Medulla oblongata (tissue), 1 donor: ENCODE results near the gene IL1B.
"Not testable (repeated sequence)": the region's sequence is repeated elsewhere in the genome, so short reads cannot be mapped to it uniquely, and the experiment has no call there.

Experiments
- DNase-seq: peaks from one replicate; pipeline ENCODE4 v3.0.0-alpha.2; 2015; ENCODE audit errors: extremely low spot score

The IL1B gene

DNA sequence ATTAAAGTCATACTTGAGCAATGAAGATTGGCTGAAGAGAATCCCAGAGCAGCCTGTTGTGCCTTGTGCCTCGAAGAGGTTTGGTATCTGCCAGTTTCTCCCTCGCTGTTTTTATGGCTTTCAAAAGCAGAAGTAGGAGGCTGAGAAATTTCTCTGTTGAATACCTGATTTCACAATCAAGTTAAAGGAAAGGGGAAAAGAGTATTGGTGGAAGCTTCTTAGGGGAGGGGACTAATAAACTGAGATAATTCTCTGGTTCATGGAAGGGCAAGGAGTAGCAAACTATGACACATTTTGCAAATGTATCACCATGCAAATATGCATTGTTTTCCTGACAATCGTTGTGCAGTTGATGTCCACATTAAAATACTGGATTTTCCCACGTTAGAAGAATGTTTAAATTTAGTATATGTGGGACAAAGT is at the start of gene IL1B:
Gene IL1B, minus strand, starts transcription at position 85 of the 423 bp plus-strand sequence. CDS start 550 bp downstream, outside the sequence.
- DNase-seq, result peak; percentile 79

DNA sequence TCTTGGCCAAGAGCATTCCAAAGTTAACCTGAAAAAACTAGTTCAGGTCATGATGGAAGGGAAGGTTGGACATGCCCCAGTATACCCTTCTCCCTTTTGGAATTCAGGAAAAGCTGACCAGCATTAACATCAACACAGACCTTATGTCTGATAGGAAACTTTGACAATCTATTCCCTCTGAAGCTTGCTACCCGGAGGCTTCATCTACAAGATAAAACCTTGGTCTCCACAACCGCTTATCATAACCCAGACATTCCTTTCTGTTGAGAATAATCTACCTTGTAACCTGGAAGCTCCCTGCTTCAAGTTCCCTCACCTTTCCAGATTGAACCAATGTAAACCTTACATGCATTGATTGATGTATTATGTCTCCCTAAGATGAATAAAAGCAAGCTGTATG is 49.7 kb upstream of the IL1B start:
- DNase-seq, result no peak

DNA sequence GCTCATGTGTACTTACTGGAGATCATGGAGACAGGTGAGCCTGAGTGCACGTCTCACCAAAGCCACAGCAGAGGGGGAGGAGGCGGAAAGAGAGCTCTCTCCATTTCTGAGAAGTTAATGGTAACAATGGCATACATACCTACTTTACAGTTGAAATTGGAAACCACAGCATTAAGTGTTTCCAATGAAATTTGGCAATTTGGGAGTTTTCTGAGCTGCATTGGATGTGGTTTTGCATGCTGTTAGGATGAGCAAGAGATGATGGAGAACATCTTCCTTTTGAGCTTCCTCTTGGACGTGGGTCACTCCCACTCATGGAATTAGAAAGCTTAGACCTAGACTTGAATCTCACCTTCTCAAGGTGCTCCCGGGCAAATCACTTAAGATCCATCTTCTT is 48.9 kb upstream of the IL1B start:
- no peak for DNase-seq

DNA sequence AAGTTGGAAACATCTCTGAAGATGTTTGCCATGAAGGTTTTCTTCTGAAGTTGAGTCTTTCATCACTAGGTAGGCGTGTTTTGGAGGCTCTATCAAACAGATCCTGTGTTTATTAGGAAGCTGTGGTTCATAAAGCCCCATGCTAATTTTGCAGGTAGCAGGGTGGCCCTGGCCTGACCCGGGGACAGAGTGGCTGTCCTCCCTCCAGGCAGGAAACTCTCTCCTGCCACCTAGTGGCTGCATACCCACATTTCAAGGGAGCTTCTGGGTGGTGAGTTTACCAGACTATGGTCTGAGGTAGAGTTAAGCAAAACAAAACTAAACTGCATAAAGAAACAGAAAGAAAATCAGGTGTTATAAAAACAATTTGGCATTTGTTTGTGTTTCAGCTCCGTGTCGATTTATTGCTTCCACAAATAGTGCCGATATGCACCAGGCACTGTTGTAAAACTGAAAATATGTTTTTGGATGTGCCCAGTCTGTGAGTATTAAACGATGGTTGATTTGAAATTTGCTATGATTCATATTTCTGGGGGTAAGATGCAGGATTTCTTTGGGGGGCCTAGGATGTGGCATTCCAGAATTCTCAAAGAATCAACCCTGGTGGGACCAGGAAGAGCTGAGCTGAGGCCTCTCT is 48.4 kb upstream of the IL1B start:
- DNase-seq, result peak; percentile 43

DNA sequence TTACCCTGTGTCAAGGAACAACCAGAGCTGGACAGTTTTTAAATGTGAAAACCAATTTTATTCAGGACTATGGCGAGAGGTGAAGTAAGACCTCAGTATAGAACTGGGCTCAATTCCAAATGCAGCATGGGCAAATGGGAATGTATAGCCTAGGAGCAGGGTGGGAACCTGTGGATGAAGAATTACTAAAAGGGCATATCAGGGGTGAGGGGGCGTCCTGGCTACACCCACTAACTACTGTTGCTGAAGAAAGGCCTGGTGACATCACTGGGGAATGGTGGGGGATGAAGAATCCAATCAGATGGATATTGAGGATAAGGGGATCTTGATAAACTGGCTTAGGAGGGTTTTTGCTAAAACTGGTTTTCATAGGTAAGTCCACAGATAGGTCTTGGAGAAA is 47.1 kb upstream of the IL1B start:
- no peak for DNase-seq

DNA sequence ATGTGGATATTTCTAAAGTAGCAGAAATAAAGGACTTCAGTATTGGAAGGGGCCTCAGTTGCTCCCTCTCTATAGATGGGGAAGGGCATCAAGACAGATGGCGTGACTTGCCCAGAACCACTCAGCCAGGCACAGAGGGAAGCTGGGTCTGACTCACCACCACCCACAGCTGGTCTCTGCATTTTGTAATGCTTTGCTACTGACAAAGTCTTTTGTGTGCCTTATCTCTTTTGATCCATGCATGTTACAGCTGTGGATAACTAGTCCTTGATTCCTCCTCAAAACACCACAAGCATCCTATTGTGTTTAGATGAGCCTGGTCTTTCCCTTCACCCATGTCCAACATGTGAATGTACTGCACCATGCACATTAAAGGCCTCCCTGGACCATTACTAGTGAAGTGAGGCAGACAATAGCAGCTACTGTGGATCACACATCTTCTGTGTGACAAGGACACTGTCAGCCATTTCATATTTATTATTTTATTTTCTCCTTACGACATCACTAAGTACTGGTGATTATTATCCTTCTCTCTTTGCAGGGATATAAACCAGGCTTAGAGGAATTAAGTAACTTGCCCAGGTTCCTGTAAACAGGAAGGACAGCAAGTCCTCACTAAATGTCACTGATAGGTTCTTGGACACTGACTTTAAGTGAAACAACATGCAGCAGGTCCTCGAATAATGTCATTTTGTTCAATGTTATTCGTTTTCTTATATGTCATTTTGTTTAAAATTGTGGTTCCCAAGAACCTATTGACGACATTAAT is 44.8 kb upstream of the IL1B start:
- peak; percentile 29 for DNase-seq

DNA sequence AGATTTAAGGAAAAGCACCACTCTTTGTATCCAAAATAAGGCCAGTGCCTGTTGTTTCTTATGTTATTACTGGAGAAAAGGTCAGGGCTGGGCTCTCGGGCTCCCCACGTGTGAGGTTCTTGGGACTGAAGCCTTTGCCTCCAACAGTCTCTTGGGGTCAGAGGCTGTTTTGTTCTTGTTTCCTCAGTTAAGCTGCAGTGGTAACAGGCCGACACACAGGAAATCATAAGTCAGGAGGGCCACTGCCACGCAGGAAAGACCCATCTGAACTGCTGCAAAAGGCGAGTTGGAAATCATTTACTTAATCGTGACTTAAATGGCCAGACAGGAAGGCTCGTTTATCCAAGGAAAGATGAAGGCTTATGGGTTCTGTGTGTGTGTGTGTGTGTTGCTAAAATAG is 44.1 kb upstream of the IL1B start:
- DNase-seq, result no peak

DNA sequence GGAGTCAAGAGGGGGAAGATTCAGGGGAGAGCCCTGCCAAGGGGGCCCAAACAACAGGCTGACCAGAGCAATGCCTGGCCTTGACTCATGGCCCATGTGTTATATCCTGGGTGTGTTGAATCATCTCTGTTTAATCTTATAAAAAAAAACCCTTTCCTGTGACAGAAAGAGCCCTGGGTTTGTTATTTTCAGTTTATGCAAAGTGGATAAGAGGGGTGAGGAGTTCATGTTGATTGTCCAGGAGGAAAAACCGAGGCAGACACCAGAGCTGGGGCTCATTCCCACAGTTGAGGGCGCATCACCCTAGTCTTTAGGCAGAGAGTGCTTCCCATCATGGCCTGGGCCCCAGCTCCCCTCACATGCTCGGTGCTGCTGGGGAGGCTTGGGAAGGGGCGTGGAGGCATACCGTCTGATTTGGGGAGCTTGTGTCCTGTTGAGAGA is 43.5 kb upstream of the IL1B start:
- DNase-seq, result no peak

DNA sequence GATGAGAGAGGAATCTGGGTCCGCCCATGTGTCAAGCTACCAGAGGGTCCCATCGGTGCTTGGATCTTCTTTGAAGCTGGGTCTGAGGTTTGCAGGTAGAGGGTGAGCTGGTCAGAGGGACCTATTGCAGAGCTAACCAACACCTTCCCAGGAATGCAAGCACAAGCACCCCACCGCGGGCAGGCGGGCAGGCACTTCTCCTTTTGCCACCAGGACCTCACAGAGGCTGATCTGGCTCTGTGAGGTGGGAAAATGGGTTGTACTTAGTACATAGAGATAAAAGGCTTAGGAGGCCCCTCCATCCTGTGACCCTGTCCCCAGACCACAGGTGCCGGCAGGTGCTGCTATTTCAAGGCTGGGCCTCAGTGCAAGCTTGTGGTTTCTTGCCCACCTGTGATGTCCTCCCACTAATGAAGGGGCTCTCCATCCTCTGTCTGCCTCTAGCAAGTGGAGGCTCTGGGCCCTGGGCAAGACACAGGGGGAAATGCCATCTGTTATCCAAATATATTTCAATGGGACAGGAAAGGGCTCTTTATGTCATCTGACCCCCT is 43.0 kb upstream of the IL1B start:
- DNase-seq, result no peak

DNA sequence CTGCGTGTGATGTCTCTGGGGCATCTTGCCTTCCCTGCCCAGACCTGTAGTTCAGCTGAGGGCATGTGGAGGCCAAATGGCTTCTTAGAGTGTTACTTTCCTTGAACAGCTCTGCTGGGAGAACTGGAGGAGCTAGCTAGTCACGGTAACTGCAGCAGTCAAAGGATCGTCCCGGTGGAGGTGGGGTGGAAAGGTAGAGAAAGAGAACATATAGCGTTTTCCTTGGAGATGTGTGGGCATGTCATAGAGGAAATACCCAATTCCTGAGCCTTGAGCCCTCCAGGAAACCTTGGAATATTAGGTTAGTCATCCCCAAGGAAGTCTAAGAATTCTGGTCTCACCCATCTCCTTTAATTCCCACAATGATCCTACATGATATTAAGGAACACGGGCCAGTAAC is 40.8 kb upstream of the IL1B start:
- DNase-seq, result no peak

DNA sequence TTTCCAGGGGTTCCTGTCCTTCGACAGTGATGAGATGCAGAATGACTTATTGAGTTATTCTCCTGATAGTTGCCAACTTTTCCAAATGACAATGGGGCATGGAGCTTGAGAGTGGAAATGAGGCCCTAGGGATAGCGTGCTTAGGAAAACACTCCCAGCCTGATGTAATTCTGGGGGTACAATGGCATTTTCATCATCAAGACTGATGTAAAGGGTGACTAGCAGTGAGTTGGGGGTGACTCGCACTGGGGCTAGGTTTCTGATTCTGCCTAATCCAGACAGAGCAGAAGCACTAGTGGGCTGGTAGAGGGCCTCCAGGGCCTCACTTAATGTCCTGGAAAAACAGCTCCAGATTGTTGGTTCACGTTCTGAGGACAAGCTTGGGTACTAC is 40.4 kb upstream of the IL1B start:
- DNase-seq, result no peak

DNA sequence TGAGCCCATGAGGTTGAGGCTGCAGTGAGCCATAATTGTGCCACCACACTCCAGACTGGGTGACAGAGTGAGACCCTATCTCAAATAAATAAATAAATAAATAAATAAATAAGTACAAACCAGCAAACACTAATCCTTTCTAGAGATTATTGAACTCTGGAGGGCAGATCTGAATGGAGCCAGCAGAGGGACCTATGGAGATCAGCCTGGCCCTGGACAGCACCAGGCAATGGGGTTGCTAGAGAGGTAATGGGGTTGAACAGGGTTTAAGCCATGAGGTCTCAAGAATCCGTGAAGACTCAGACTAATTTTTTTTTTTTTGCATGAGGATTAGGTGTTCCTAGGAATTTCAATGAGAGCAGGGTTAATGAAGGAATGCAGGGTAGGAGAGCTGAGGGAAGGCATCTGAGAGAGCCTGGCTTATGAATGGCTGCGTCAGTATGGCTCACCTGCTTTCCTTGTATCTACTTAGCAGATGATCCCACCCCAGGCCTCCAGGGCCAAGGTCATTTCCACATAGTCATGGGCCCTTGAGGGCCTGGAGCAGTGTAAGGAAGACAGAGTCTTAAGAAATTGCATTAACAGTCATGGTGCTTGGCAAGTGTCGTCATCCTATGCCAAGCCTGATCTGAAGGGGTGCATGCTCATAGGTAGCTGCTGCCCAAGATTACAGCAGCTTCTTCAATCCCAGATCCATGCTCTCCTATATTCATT is 39.8 kb upstream of the IL1B start:
- DNase-seq, result no peak

DNA sequence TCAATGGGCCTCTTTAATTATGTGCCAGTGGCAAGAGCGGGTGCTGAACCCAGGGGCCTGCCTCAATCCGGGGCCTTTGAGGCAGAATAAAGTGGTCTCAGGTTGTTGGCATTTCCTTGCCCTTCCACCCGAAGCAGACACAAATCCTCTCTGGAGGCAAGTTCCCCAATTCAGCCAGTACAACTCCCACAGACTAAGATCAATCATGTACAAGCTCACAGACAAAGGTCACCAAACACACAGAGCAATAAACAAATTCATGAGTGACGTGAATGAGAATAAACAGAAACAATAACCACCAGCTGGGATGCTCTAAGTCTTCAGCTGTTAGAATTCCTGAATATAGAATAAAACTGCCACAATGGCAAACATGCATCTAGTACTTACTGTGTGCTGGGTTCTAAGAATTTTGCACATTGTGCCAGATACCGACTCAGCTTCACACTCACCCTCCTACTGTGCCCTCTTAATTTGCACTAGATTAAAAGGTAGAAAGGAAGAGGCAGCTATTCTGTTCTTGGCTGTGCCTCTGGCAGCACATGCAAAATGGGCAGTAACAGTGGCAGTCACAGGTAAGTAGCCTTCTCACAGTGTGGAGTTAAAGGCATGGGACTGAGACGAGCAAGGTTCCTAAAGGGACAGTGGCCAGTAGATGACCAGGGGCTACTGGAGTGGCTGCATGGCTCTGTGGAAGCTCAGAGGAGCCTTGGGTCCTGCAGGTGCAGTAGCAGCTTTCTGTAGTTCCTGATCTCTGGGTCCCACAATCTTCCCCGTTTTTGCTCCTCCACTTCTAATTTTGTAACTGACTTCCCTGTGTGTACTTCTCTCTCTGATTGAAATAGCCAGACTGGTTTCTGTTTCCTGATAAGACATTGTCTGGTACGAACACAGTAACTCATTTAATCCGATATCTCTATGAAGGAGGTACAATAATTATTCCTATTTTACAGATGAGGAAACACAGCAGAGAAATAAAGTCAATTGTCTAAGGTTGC is 34.6 kb upstream of the IL1B start:
- DNase-seq, result peak; percentile 54

DNA sequence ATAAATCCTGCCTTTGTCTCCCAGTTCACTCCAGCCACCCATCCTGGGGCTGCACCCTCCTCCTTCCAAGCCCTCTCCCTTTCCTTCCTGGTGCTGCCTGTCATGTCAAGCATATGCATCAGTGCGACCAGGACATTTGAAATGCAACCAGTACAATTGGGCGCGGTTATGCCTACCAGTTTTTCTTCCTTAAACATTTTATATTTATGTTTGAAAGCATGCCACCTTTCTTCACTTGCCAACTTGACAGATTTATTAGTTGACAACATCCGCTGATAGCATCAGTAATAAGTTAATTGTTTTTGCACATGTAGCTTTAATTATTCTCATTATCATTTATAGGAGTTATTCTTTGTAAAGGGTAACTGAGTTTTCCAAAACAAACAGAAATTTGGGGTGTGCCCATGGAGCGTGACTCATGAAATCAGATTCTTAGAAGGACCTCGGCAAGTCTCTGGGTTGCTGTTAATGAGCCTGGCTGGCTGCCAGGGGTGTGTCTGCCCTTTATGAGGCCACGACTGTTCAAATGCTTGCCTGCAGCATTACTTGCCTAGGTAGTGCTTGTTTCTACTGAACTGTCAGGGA is 32.8 kb upstream of the IL1B start:
- no peak for DNase-seq

DNA sequence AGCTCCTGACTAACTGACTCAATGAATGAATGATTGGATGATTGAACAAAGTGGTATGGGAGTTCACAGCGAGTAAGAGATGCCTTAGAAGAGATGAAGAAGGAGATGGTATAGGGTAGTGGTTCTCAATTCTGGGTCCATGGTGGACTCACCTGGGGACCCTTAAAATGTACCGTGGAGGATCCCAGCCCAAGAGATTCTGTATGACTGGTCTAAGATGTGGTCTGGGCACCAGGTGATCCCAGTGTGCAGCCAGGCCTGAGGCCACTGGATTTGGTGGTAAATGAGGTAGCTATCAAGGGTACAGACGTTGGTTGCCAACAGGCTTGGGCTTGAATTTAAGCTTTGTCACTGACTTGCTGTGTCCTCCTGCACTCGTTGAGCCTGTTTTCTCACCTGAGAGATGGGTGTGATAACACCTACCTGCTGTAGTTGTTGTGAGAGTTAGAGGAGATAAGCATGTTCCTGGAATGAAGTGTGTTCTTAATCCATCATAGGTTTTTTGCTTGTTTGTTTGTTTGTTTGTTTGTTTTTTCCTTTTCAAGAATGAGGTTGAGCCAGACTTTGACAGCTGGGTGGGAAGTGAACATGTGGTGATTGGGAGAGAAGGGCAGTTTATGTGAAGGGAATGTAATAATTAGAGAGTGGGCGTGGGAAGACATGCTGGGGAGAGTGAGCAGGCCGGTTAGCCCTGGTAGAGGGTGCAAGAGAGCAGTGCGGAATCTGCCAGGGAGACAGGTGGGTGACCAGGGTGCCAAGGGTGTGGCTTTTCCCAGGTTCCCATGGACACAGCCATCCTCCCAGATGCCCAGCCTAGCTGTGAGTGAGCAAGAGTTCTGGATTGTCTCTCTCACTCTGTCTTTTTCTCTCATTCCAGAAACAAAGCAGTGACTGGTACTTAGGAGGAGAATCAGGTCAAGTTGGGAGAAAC is 31.4 kb upstream of the IL1B start:
- no peak for DNase-seq

DNA sequence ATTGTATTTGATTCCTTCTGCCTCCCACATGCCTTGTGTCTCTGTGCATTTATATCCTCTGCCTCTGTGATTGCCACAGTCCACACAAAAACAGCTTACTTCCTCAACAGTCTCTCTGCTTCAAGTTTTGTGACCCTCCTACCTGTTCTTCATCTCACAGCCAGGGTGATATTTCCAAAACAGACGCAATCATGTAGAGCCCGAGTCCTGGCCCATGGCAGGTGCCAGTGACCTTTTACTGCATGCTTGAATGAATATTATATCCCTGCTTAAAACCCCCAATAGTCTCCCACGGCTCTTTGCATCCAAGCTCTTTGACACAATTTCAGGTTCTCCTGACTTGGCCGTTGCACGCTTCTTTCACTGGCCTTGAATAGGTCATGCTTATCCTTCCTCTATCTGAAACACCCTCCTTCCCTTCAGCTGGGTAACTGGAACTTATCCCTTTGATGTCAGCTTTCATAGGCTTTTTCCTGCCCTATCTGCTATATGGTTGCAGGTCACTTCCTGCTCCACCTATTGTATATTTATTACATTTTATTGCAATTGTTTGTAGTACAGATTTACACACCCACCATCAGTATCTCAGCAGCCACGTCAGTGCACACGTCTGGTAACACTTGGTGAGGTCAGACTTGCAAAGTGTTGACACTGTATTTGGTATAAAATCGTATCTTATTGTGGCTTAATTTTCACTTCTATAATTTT is 29.7 kb upstream of the IL1B start:
- no peak for DNase-seq

DNA sequence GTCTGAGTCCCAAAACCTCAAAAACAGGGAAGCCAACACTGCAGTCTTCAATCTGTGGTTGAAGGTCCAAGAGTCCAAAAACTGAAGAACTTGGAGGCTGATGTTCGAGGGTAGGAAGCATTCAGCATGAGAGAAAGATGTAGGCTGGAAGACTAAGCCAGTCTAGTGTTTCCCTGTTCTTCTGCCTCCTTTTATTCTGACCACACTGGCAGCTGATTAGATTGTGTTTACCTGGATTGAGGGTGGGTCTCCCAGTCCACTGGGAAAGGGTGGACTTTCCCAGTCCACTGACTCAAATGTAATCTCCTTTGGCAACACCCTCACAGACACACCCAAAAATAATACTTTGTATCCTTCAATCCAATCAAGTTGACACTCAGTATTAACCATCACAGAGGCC is 27.5 kb upstream of the IL1B start:
- DNase-seq, result no peak

DNA sequence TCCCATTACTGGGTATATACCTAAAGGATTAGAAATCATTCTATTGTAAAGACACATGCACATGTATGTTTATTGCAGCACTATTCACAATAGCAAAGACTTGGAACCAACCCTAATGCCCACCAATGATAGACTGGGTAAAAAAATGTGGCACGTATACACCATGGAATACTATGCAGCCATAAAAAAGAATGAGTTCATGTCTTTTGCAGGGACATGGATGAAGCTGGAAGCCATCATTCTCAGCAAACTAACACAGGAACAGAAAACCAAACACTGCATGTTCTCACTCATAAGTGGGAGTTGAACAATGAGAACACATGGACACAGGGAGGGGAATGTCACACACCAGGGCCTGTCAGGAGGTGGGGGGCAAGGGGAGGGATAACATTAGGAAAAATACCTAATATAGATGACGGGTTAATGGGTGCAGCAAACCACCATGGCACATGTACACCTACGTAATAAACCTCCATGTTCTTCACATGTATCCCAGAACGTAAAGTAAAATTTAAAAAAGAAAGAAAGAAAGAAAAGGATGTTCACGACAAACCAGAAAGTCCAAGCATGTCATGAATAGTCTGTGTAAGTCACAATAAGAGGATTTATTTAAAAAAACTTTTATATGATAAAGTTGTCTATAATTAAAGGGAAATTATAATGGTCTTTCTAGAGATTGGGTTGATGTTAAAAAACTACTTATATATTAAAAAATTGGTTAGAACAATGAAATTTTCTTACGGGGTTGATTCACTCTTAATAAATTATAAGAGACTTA is 23.0 kb upstream of the IL1B start:
- not testable (repeated sequence) for DNase-seq
